ENCODE data around the gene FAF1. TPM values are rescaled to one million over a fixed set of nuclear protein-coding genes. Genes with fewer than 3 reads are reported as not detected.

Gene FAF1
- total and polyA plus RNA-seq, 2 of the 8 experiments (the other 6 are each of a cell fraction or from before 2014, with no cell fraction given) = 10.8 to 65.9 TPM

- TF ChIP-seq CTCF (IDR thresholded peaks at IDR 0.05; ENCODE audit: control extremely low read depth in 1 of 3, insufficient read depth in 1 of 3, low read depth in 1 of 3, low read length in 3 of 3) = no peak
- TF ChIP-seq SIX5 (IDR thresholded peaks at IDR 0.05; ENCODE audit: low read depth, low read length) = no peak
- peak; percentile 26; the same call in 1 of the 2 replicates for TF ChIP-seq YY1 (IDR thresholded peaks at IDR 0.05; ENCODE audit: low read depth, low read length)
- no peak for TF ChIP-seq USF2 (IDR thresholded peaks at IDR 0.05; ENCODE audit: low read length)
- no peak for TF ChIP-seq HDAC2 (IDR thresholded peaks at IDR 0.05; ENCODE audit: borderline replicate concordance in 1 of 2, low read depth in 2 of 2, low read length in 2 of 2)
- TF ChIP-seq HDAC6 (IDR thresholded peaks at IDR 0.05; ENCODE audit: low read depth, low read length) = no peak
- no peak for TF ChIP-seq ASH2L (IDR thresholded peaks at IDR 0.05; ENCODE audit: low read length)
- TF ChIP-seq BCL11A (IDR thresholded peaks at IDR 0.05; ENCODE audit: low read depth in 2 of 2, low read length in 2 of 2) = no peak
- no peak for TF ChIP-seq CBX5 (IDR thresholded peaks at IDR 0.05; ENCODE audit: low read depth, low read length)
- no peak for TF ChIP-seq EP300 (IDR thresholded peaks at IDR 0.05; ENCODE audit: borderline replicate concordance in 1 of 2, low read depth in 2 of 2, low read length in 2 of 2)
- TF ChIP-seq TCF12 (IDR thresholded peaks at IDR 0.05; ENCODE audit: low read depth, low read length) = 0 out of 2 replicates have a peak, but pooled peaks have one; percentile 11
- TF ChIP-seq SUZ12 (IDR thresholded peaks at IDR 0.05; ENCODE audit: low read length) = no peak
- TF ChIP-seq JUND (IDR thresholded peaks at IDR 0.05; ENCODE audit: low read length) = no peak
- TF ChIP-seq CBX8 (IDR thresholded peaks at IDR 0.05; ENCODE audit: borderline replicate concordance, low read depth, low read length) = no peak; the same call in 1 of the 2 replicates
- TF ChIP-seq SP2 (IDR thresholded peaks at IDR 0.05; ENCODE audit: low read length) = no peak
- TF ChIP-seq MAFK (IDR thresholded peaks at IDR 0.05; ENCODE audit: low read depth, low read length) = no peak
- TF ChIP-seq BRCA1 (IDR thresholded peaks at IDR 0.05; ENCODE audit: low read depth, low read length) = no peak
- no peak for TF ChIP-seq CREB1 (IDR thresholded peaks at IDR 0.05)
- TF ChIP-seq RNF2 (IDR thresholded peaks at IDR 0.05; ENCODE audit: borderline replicate concordance, low read depth, low read length, missing control alignments, poor library complexity, severe bottlenecking) = no peak
- no peak; the same call in 1 of the 2 replicates for TF ChIP-seq MAX (IDR thresholded peaks at IDR 0.05)
These were observed 543.9 kb downstream of the FAF1 start (continued) for GRCh38 chr1:50416150-50416527.

Data from H1 (cell line).